ENCODE results near the gene SEMA5B.

The SEMA5B gene

GRCh38 chr3:122948408-122948807 is 79.2 kb downstream of the SEMA5B start (continued):
- no peak for TF ChIP-seq ZBTB17 (tag by site-specific recombination; IDR thresholded peaks at IDR 0.05)

GRCh38 chr3:122947738-122948137 is 79.8 kb downstream of the SEMA5B start:
- TF ChIP-seq CTCF (tag by site-specific recombination; IDR thresholded peaks at IDR 0.05) (no peak), ZNF37A (tag by site-specific recombination; IDR thresholded peaks at IDR 0.05) (no peak), ZNF529 (tag by site-specific recombination; IDR thresholded peaks at IDR 0.05; ENCODE audit: insufficient replicate concordance) (no peak), ZNF26 (tag by site-specific recombination; IDR thresholded peaks at IDR 0.05) (no peak), ZNF660 (tag by site-specific recombination; IDR thresholded peaks at IDR 0.05) (no peak), SP2 (tag by site-specific recombination; IDR thresholded peaks at IDR 0.05) (no peak), ZNF544 (tag by site-specific recombination; IDR thresholded peaks at IDR 0.05) (no peak), ZNF266 (tag by site-specific recombination; IDR thresholded peaks at IDR 0.05; ENCODE audit: low read depth) (no peak), ZNF530 (tag by site-specific recombination; IDR thresholded peaks at IDR 0.05; ENCODE audit: low read depth) (no peak)
- Histone ChIP-seq H3K4me3 (ENCODE audit: low read depth, low read length) (no peak overlapping the region), H3K27ac (ENCODE audit: extremely low read depth, low read depth, low read length) (no peak overlapping the region), H3K36me3 (ENCODE audit: control insufficient read depth in 2 of 2, insufficient read depth in 1 of 2, low read length in 2 of 2) (no peaks in the 10 kb centered on the region), H3K9me3 (ENCODE audit: control insufficient read depth, insufficient read depth, low read depth, low read length) (no peaks in the 10 kb centered on the region), H3K4me1 (ENCODE audit: control insufficient read depth, insufficient read depth, low read length) (no peaks in the 10 kb centered on the region)
- POLR2A ChIA-PET = no interaction called here
- CTCF ChIA-PET = interaction anchor here (0.6 to 1.3 kb wide), 6 partner anchors 9 to 428 kb away, joined by 3 to 4 read pairs (median 3); no protein-coding TSS in a partner anchor

- ChIA-PET CTCF (interaction anchor here (0.6 to 0.9 kb wide), 2 partner anchors 12 to 277 kb away, joined by 3 read pairs; no protein-coding TSS in a partner anchor), POLR2A (no interaction called here)
- no peaks in the 10 kb centered on the region for H3K36me3 ChIP-seq (ENCODE audit: control insufficient read depth in 2 of 2, insufficient read depth in 1 of 2, low read length in 2 of 2)
- no peaks in the 10 kb centered on the region for H3K9me3 ChIP-seq (ENCODE audit: control insufficient read depth, insufficient read depth, low read depth, low read length)
- H3K4me3 ChIP-seq (ENCODE audit: low read depth, low read length) = no peak overlapping the region
- no peak overlapping the region for H3K27ac ChIP-seq (ENCODE audit: extremely low read depth, low read depth, low read length)
- no peaks in the 10 kb centered on the region for H3K4me1 ChIP-seq (ENCODE audit: control insufficient read depth, insufficient read depth, low read length)
- TF ChIP-seq OVOL3 (tag by site-specific recombination; IDR thresholded peaks at IDR 0.05) = no peak
- peak; percentile 44; the same call in 1 of the 2 replicates for TF ChIP-seq ZBTB17 (tag by site-specific recombination; IDR thresholded peaks at IDR 0.05)
Observed at GRCh38 chr3:122947196-122947595, 80.4 kb downstream of the SEMA5B start.

- CTCF ChIA-PET = no interaction called here
- no peaks in the 10 kb centered on the region for H3K9me3 ChIP-seq (ENCODE audit: control insufficient read depth, insufficient read depth, low read depth, low read length)
- TF ChIP-seq ZFP69B (tag by site-specific recombination; IDR thresholded peaks at IDR 0.05) (no peak), ZNF274 (IDR thresholded peaks at IDR 0.05; ENCODE audit: low read length) (no peak), ZNF274 (tag by site-specific recombination; IDR thresholded peaks at IDR 0.05; ENCODE audit: borderline replicate concordance) (no peak), ZBTB8A (tag by site-specific recombination; IDR thresholded peaks at IDR 0.05) (no peak)
- H3K4me3 ChIP-seq (ENCODE audit: low read depth, low read length) = no peak overlapping the region
- no peak overlapping the region for H3K27ac ChIP-seq (ENCODE audit: extremely low read depth, low read depth, low read length)
- POLR2A ChIA-PET = interaction anchor here (1.1 kb wide), 1 partner anchor 82 kb away, joined by 4 read pairs; no protein-coding TSS in a partner anchor
- H3K36me3 ChIP-seq (ENCODE audit: control insufficient read depth in 2 of 2, insufficient read depth in 1 of 2, low read length in 2 of 2) = no peaks in the 10 kb centered on the region
- no peaks in the 10 kb centered on the region for H3K4me1 ChIP-seq (ENCODE audit: control insufficient read depth, insufficient read depth, low read length)
Observed at GRCh38 chr3:122946185-122946584, 81.4 kb downstream of the SEMA5B start.

GRCh38 chr3:122945230-122945629 is 82.3 kb downstream of the SEMA5B start:
- Histone ChIP-seq H3K36me3 (ENCODE audit: control insufficient read depth in 2 of 2, insufficient read depth in 1 of 2, low read length in 2 of 2) (no peaks in the 10 kb centered on the region), H3K4me1 (ENCODE audit: control insufficient read depth, insufficient read depth, low read length) (no peaks in the 10 kb centered on the region), H3K4me3 (ENCODE audit: low read depth, low read length) (no peak overlapping the region), H3K9me3 (ENCODE audit: control insufficient read depth, insufficient read depth, low read depth, low read length) (no peaks in the 10 kb centered on the region), H3K27ac (ENCODE audit: extremely low read depth, low read depth, low read length) (no peak overlapping the region)
- TF ChIP-seq ZNF580 (tag by site-specific recombination; IDR thresholded peaks at IDR 0.05) (no peak), ZNF549 (tag by site-specific recombination; IDR thresholded peaks at IDR 0.05) (no peak), HOXA7 (CRISPR knock-in tag; IDR thresholded peaks at IDR 0.05; ENCODE audit: borderline replicate concordance) (no peak), ZSCAN18 (tag by site-specific recombination; IDR thresholded peaks at IDR 0.05) (no peak), ZNF561 (tag by site-specific recombination; IDR thresholded peaks at IDR 0.05; ENCODE audit: borderline replicate concordance) (no peak)
- POLR2A ChIA-PET = no interaction called here
- CTCF ChIA-PET = no interaction called here

Measured in HEK293 (cell line).